PFSK-1 (cell line): ENCODE results near the gene SIAH1.

ENCODE experiments used
- FOXP2 ChIP-seq: optimal IDR thresholded peaks from 2 replicates; pipeline ENCODE3; 2011; ENCODE audit warnings: borderline replicate concordance, control low read depth, inconsistent platforms; ENCODE audit not compliant: insufficient read depth; ENCODE audit errors: extremely low read length, extremely low read depth
- POLR2AphosphoS5 ChIP-seq: IDR thresholded peaks from 2 replicates; pipeline ENCODE4 v1.6.1; 2012; ENCODE audit warnings: low read depth, mild to moderate bottlenecking, control low read depth, low read length, moderate library complexity
- SIN3A ChIP-seq: IDR thresholded peaks from 2 replicates; pipeline ENCODE4 v1.6.1; 2012; ENCODE audit warnings: mild to moderate bottlenecking, low read length, moderate library complexity, borderline replicate concordance; ENCODE audit not compliant: insufficient read depth
- TAF1 ChIP-seq: IDR thresholded peaks from 2 replicates; pipeline ENCODE4 v1.6.1; 2012; ENCODE audit warnings: low read length, control low read depth, borderline replicate concordance; ENCODE audit not compliant: insufficient read depth
- TF ChIP-seq, protein P1 (sequence below), 2 experiments: IDR thresholded peaks; 2 replicates each; pipeline versions ENCODE4 v1.6.1 to v1.8.0; 2011 to 2012; ENCODE audit warnings: low read depth in 2 of 2, low read length in 2 of 2, control low read depth in 1 of 2, inconsistent platforms in 1 of 2, mild to moderate bottlenecking in 1 of 2, moderate library complexity in 1 of 2; ENCODE audit not compliant: insufficient read depth in 1 of 2

The SIAH1 gene

DNA sequence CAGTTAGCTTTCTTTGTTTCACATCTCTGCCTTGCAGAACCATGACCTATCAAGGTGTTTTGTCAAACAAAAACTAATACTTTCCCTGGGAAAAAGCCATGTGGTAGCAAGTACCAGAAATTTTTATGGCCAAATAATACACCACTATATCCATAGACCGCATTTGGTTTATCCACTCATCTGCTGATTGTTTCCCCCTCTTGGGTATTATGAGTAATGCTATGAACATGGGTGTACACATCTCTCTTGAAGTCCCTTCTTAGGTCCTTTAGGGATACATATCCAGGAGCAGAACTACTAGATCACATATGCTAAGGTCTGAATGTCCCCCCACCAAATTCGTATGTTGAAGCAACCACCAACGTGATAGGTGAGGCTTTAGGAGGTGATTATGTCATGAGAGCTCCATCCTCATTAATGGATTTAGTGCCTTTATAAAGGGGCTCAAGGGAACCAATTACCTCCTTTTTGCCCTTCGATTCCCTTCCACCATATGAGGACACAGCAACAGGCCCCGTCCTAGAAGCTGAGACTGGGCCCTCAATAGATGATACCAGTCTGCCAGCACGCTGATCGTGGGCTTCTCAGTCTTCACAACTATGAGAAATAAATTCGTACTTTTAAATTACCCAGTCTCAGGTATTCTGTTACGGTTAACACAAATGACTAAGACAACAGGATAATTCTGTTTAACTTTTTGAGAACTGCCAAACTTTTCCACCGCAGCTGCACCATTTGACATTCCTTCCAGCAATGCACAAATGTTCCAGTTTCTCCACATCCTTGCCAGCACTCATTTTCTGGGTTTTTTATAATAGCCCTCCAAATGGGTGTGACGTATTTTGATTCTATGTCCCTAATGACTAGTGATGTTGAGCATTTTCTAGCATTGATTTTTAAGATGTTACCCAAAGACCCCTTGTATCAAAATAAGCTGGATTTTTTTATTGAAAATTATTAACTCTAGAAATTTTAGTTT, 30.0 kb downstream of the SIAH1 start:
- 0 out of 2 replicates have a peak, but pooled peaks have one; percentile 17 for TF ChIP-seq POLR2AphosphoS5
- TF ChIP-seq, protein P1, sequence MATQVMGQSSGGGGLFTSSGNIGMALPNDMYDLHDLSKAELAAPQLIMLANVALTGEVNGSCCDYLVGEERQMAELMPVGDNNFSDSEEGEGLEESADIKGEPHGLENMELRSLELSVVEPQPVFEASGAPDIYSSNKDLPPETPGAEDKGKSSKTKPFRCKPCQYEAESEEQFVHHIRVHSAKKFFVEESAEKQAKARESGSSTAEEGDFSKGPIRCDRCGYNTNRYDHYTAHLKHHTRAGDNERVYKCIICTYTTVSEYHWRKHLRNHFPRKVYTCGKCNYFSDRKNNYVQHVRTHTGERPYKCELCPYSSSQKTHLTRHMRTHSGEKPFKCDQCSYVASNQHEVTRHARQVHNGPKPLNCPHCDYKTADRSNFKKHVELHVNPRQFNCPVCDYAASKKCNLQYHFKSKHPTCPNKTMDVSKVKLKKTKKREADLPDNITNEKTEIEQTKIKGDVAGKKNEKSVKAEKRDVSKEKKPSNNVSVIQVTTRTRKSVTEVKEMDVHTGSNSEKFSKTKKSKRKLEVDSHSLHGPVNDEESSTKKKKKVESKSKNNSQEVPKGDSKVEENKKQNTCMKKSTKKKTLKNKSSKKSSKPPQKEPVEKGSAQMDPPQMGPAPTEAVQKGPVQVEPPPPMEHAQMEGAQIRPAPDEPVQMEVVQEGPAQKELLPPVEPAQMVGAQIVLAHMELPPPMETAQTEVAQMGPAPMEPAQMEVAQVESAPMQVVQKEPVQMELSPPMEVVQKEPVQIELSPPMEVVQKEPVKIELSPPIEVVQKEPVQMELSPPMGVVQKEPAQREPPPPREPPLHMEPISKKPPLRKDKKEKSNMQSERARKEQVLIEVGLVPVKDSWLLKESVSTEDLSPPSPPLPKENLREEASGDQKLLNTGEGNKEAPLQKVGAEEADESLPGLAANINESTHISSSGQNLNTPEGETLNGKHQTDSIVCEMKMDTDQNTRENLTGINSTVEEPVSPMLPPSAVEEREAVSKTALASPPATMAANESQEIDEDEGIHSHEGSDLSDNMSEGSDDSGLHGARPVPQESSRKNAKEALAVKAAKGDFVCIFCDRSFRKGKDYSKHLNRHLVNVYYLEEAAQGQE (IDR thresholded peaks at IDR 0.05; ENCODE audit: insufficient read depth in 1 of 2, low read depth in 2 of 2, low read length in 2 of 2), result no peak

- TF ChIP-seq FOXP2 (no peak), TAF1 (no peak), POLR2AphosphoS5 (no peak), SIN3A (no peak)
- TF ChIP-seq, protein P1 (IDR thresholded peaks at IDR 0.05; ENCODE audit: insufficient read depth in 1 of 2, low read depth in 2 of 2, low read length in 2 of 2), result no peak
Observed at GRCh38 chr16:48353565-48354163, 31.5 kb downstream of the SIAH1 start.

DNA sequence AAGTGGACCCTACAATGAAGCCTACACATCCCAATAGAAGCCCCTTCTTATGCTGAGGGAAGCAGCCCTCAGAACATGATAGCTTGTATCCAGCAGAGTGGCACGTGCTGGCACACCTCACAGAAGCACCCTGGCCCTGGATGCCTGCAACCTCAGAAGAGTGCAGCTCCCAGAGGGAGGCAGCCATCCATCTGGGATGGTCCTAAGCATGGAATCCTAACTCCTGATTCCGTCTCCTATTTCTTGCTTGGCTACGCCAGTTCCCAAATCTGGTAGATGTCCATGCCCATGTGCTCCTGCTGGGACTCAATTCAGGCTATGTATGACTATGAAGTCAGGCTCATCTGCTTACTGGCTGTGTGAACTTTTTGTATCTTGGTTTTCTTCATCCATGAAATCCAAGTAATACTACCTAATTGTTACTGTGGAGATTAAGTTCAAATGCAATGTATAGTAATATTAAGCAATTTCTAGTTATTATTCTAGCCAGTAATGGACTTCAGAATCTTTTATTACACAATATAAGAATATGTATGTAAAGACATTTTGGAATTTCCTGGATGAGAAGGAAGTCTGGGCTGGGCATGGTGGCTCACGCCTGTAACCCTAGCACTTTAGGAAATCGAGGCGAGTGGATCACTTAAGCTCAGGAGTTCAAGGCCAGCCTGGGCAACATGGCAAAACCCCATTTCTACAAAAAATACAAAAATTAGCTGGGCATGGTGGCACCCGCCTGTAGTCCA, 32.4 kb downstream of the SIAH1 start:
- no peak for TF ChIP-seq TAF1
- no peak for TF ChIP-seq SIN3A
- TF ChIP-seq, protein P1 (IDR thresholded peaks at IDR 0.05; ENCODE audit: insufficient read depth in 1 of 2, low read depth in 2 of 2, low read length in 2 of 2), result no peak
- no peak for TF ChIP-seq FOXP2
- TF ChIP-seq POLR2AphosphoS5, result no peak

DNA sequence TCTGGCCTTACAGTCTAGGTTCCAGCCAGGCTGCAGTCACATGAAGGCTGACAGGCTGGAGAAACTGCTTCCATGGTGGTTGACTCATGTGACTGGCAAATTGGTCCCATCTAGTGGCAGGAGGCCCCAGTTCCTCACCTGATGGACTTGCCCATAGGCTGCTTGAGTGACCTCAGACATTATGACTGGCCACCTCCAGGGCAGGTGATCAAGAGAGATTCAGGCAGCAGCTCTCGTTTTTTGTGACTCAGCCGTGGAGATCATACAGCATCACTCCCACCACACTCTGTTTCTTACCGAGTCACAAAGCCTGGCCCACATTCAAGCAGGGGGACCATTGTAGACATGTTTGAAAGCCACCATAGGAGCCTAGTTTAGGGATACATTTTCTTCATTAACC, 34.5 kb downstream of the SIAH1 start:
- TF ChIP-seq SIN3A (no peak), TAF1 (no peak), POLR2AphosphoS5 (no peak), FOXP2 (no peak)
- TF ChIP-seq, protein P1 (IDR thresholded peaks at IDR 0.05; ENCODE audit: insufficient read depth in 1 of 2, low read depth in 2 of 2, low read length in 2 of 2), result no peak
